ENCODE results near the gene PTPN4. TPM values are rescaled to one million over a fixed set of nuclear protein-coding genes. Genes with fewer than 3 reads are reported as not detected.

The PTPN4 gene
- total RNA-seq, 1 experiment from 2014 or later = 80.5 TPM

DNA sequence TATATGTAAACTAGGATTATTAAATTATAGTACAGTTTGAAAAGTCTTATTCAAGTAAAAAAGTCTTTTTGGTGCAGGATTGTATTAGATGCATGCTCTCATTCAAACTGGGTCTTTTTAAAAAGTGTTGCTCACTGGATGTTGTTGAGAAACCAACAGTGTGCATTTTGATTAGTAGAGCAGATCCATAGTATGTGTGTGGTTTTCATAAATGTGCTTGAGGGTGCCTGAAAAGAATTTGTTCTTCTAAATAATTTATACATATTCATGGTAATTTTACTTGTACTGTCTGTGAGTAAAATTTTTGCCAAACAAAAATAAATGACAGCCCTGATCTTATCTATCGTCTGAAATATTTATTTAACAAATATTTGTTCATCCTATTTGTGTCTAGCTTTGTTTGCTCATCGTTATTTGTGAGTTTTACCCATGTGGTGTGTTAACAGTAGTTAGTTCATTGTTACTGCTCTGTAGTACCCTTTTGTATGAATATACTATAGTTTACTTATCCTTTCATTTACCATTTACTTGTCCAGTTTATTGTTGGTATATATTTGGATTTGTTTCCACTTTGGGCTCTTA lies 50.4 kb downstream of the PTPN4 start:
- Histone ChIP-seq H3K56ac (ENCODE audit: insufficient read length, low read depth, low read length) (no peak overlapping the region), H3K9ac (ENCODE audit: extremely low read depth, insufficient read length, low read length) (no peak overlapping the region), H3K23ac (ENCODE audit: insufficient read length, low read depth, low read length) (no peak overlapping the region), H3K4me1 (ENCODE audit: insufficient read depth, low read length) (no peaks in the 10 kb centered on the region), H3K23me2 (ENCODE audit: insufficient read length, low read depth, low read length, poor library complexity, severe bottlenecking) (no peaks in the 10 kb centered on the region), H2BK12ac (ENCODE audit: insufficient read length, low read depth, low read length) (no peak overlapping the region), H3K14ac (ENCODE audit: insufficient read depth, low read length) (no peak overlapping the region), H2BK120ac (ENCODE audit: low read depth, low read length, poor library complexity, severe bottlenecking) (no peak overlapping the region), H2BK5ac (ENCODE audit: insufficient read length, low read length) (no peak overlapping the region), H2AK5ac (ENCODE audit: insufficient read length, low read length) (no peak overlapping the region), H3K27ac (ENCODE audit: insufficient read length, low read depth, low read length) (no peak overlapping the region), H3K79me1 (ENCODE audit: insufficient read depth, low read depth, low read length, poor library complexity, severe bottlenecking) (no peaks in the 10 kb centered on the region), H2AFZ (ENCODE audit: low read length) (no peak overlapping the region), H3K4me2 (ENCODE audit: insufficient read depth, insufficient read length, low read length) (no peak overlapping the region), H2BK15ac (ENCODE audit: low read depth, low read length) (no peak overlapping the region), H3K27me3 (ENCODE audit: insufficient read depth, low read length) (no peaks in the 10 kb centered on the region), H3K18ac (ENCODE audit: insufficient read length, low read depth, low read length) (no peak overlapping the region), H3K4ac (ENCODE audit: low read depth, low read length) (no peak overlapping the region), H4K20me1 (ENCODE audit: control insufficient read depth, insufficient read depth, insufficient read length) (no peaks in the 10 kb centered on the region), H2BK20ac (ENCODE audit: low read depth, low read length, poor library complexity, severe bottlenecking) (no peak overlapping the region), H4K91ac (ENCODE audit: insufficient read length, low read depth, low read length) (no peak overlapping the region), H4K5ac (ENCODE audit: insufficient read length, low read depth, low read length) (no peak overlapping the region), H4K8ac (replicated peaks; ENCODE audit: insufficient read length, low read depth, low read length) (no peak overlapping the region), H3K9me3 (ENCODE audit: control insufficient read depth, low read depth, low read length) (no peaks in the 10 kb centered on the region), H3K79me2 (ENCODE audit: insufficient read depth, low read length) (peaks cover 3% of the 10 kb centered on the region; the same call in 1 of the 2 replicates), H3T11ph (ENCODE audit: low read length) (no peak overlapping the region)
- TF ChIP-seq, protein P1, sequence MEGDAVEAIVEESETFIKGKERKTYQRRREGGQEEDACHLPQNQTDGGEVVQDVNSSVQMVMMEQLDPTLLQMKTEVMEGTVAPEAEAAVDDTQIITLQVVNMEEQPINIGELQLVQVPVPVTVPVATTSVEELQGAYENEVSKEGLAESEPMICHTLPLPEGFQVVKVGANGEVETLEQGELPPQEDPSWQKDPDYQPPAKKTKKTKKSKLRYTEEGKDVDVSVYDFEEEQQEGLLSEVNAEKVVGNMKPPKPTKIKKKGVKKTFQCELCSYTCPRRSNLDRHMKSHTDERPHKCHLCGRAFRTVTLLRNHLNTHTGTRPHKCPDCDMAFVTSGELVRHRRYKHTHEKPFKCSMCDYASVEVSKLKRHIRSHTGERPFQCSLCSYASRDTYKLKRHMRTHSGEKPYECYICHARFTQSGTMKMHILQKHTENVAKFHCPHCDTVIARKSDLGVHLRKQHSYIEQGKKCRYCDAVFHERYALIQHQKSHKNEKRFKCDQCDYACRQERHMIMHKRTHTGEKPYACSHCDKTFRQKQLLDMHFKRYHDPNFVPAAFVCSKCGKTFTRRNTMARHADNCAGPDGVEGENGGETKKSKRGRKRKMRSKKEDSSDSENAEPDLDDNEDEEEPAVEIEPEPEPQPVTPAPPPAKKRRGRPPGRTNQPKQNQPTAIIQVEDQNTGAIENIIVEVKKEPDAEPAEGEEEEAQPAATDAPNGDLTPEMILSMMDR (conservative IDR thresholded peaks at IDR 0.05) = no peak
- no peaks in the 10 kb centered on the region for H3K27me3 Mint-ChIP-seq (ENCODE audit: low read depth)
- DNase-seq = no peak
- H3K4me1 Mint-ChIP-seq = peaks cover 31 to 37% of the 10 kb centered on the region in 2 experiments
- H3K36me3 Mint-ChIP-seq (ENCODE audit: insufficient read depth in 1 of 3, low read depth in 3 of 3) = peaks cover 22 to 46% (median 30%) of the 10 kb centered on the region in 3 experiments
- H3K4me3 Mint-ChIP-seq = no peak overlapping the region
- H3K27ac Mint-ChIP-seq = no peak overlapping the region
- WGBS (ENCODE audit: extremely low coverage, insufficient read length, low lambda C conversion rate) = no CpG with 5 or more reads among the region's 2 CpGs
- peaks cover 7 to 8% of the 10 kb centered on the region in 2 experiments for H3K9me3 Mint-ChIP-seq
